Breast epithelium (tissue), 3 donors: ENCODE measurements around the gene CCL18.
"Not testable (repeated sequence)": the region's sequence is repeated elsewhere in the genome, so short reads cannot be mapped to it uniquely, and the experiment has no call there.

Experiments used
- CTCF ChIP-seq, 3 donors: fragments of 450-650 bp; IDR thresholded peaks; one replicate each; pipeline ENCODE4 v1.5.1; 2016 to 2017; ENCODE audit warnings: antibody characterized with exemption in 3 of 3, mild to moderate bottlenecking in 3 of 3, moderate library complexity in 3 of 3
- POLR2A ChIP-seq: fragments of 450-650 bp; IDR thresholded peaks from one replicate; pipeline ENCODE4 v1.6.1; 2016; ENCODE audit warnings: antibody characterized with exemption, mild to moderate bottlenecking, moderate library complexity

- TF ChIP-seq POLR2A; CTCF (IDR thresholded peaks at IDR 0.05): not testable (repeated sequence)
These were observed 51.0 kb downstream of the CCL18 start for GRCh38 chr17:36114971-36115648.
